Hepatocyte (in vitro differentiated cells): Measurements from ENCODE around the gene CDH4. TPM values are rescaled to one million over a fixed set of nuclear protein-coding genes. Genes with fewer than 3 reads are reported as not detected.
"Not testable (repeated sequence)": the region's sequence is repeated elsewhere in the genome, so short reads cannot be mapped to it uniquely, and the experiment has no call there.

Source experiments
- DNase-seq: peaks from one replicate; pipeline ENCODE4 v3.0.0-alpha.2; 2016; ENCODE audit warnings: low spot score
- H2AFZ ChIP-seq: fragments of 200-600 bp; sonication (generic); 2 replicates; pipeline ENCODE4 v1.6.0; 2016; ENCODE audit warnings: antibody characterized with exemption, mild to moderate bottlenecking
- H3K27ac ChIP-seq: fragments of 200-600 bp; sonication (generic); 2 replicates; pipeline ENCODE4 v1.5.1; 2016; ENCODE audit warnings: mild to moderate bottlenecking
- H3K27me3 ChIP-seq: fragments of 200-600 bp; sonication (generic); 2 replicates; pipeline ENCODE4 v1.6.1; 2016
- H3K36me3 ChIP-seq: fragments of 200-600 bp; sonication (generic); replicated peaks from 2 replicates; pipeline ENCODE4 v1.5.1; 2016; ENCODE audit warnings: low read depth; ENCODE audit not compliant: insufficient read depth
- H3K4me1 ChIP-seq: fragments of 200-600 bp; sonication (generic); 2 replicates; pipeline ENCODE4 v1.5.1; 2016; ENCODE audit warnings: mild to moderate bottlenecking, moderate library complexity; ENCODE audit not compliant: insufficient read depth
- H3K4me2 ChIP-seq: fragments of 200-600 bp; sonication (generic); 2 replicates; pipeline ENCODE4 v1.6.0; 2016
- H3K4me3 ChIP-seq: fragments of 200-600 bp; sonication (generic); 2 replicates; pipeline ENCODE4 v1.5.1; 2016; ENCODE audit warnings: mild to moderate bottlenecking
- H3K79me2 ChIP-seq: fragments of 200-600 bp; sonication (generic); 2 replicates; pipeline ENCODE4 v1.6.0; 2017; ENCODE audit warnings: mild to moderate bottlenecking
- H3K9me2 ChIP-seq: fragments of 200-600 bp; sonication (generic); replicated peaks from 2 replicates; pipeline ENCODE4 v1.6.0; 2017; ENCODE audit warnings: mild to moderate bottlenecking; ENCODE audit not compliant: insufficient read depth
- H3K9me3 ChIP-seq: fragments of 200-600 bp; sonication (generic); 2 replicates; pipeline ENCODE4 v1.5.1; 2016; ENCODE audit warnings: low read depth, mild to moderate bottlenecking
- H4K20me1 ChIP-seq: fragments of 200-600 bp; sonication (generic); 2 replicates; pipeline ENCODE4 v1.6.0; 2016; ENCODE audit warnings: mild to moderate bottlenecking; ENCODE audit not compliant: insufficient read depth, poor library complexity, severe bottlenecking
- CTCF ChIP-seq: fragments of 200-600 bp; sonication (generic); IDR thresholded peaks from 2 replicates; pipeline ENCODE4 v1.5.1; 2016; ENCODE audit warnings: antibody characterized with exemption, mild to moderate bottlenecking; ENCODE audit not compliant: poor library complexity
- EZH2 ChIP-seq: fragments of 200-600 bp; sonication (generic); IDR thresholded peaks from 2 replicates; pipeline ENCODE4 v1.6.1; 2016; ENCODE audit warnings: antibody characterized with exemption, mild to moderate bottlenecking, borderline replicate concordance
- EZH2phosphoT487 ChIP-seq: fragments of 200-600 bp; sonication (generic); IDR thresholded peaks from one replicate; pipeline ENCODE4 v1.6.1; 2018; ENCODE audit warnings: antibody characterized with exemption, mild to moderate bottlenecking, low read depth, moderate library complexity; ENCODE audit not compliant: unreplicated experiment, severe bottlenecking
- WGBS: methylation state at CpG from one replicate; pipeline ENCODE4 v1.1.6; 2016; ENCODE audit warnings: low lambda C conversion rate; ENCODE audit errors: missing lambda C conversion rate; 5-methylcytosine and 5-hydroxymethylcytosine counted together
- polyA plus RNA-seq: library from polyadenylated mRNA; unstranded; fragments of >200 nt; fragmentation: Nextera tagmentation; extraction: Ambion mirVana; gene quantifications from 2 replicates; pipeline ENCODE4 v1.2.1, GENCODE V29; 2016
- total RNA-seq: library from RNA; depleted of rRNA; stranded (reverse); fragments of >200 nt; gene quantifications from 2 replicates; pipeline ENCODE4 v1.2.3, GENCODE V29; 2014

Gene CDH4
- total and polyA plus RNA-seq, 2 experiments from 2014 or later = 0.53 to 0.73 TPM

- H3K4me3 ChIP-seq = no peak overlapping the region
- H3K9me2 ChIP-seq = no peaks in the 10 kb centered on the region
- H4K20me1 ChIP-seq = no peaks in the 10 kb centered on the region
- no peaks in the 10 kb centered on the region for H3K9me3 ChIP-seq
- no peak overlapping the region for H3K4me2 ChIP-seq
- H3K79me2 ChIP-seq = no peaks in the 10 kb centered on the region
- TF ChIP-seq EZH2 = no peak
- no peak for TF ChIP-seq EZH2phosphoT487
- TF ChIP-seq CTCF = no peak
- no peak for DNase-seq
- no peaks in the 10 kb centered on the region for H3K36me3 ChIP-seq
- H3K4me1 ChIP-seq = no peaks in the 10 kb centered on the region
- 93% methylated on average over 17 of the region's 17 CpGs for WGBS
- H3K27ac ChIP-seq = no peak overlapping the region
- no peaks in the 10 kb centered on the region for H3K27me3 ChIP-seq
- no peak overlapping the region for H2AFZ ChIP-seq
Measured at GRCh38 chr20:61983965-61984364, 731.9 kb downstream of the CDH4 start.

DNA sequence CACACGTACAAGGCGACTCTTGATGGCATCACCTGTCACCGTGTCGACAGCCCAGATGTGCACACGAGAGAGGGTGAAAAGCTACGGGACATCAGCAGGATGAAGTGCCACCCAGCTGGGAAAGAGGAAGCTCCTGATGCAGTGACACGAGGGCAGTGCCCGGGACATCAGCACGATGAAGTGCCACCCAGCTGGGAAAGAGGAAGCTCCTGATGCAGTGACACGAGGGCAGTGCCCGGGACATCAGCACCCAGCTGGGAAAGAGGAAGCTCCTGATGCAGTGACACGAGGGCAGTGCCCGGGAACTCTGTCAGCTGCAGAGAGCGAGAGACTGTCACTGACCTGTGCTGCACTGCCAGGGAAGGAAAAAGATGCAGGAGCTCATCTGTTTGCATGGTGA lies 732.4 kb downstream of the CDH4 start:
- not testable (repeated sequence) for H3K9me2 ChIP-seq, H3K27me3 ChIP-seq, H3K27ac ChIP-seq, H3K4me1 ChIP-seq, H3K36me3 ChIP-seq, H3K4me2 ChIP-seq, H3K9me3 ChIP-seq, H3K79me2 ChIP-seq, H4K20me1 ChIP-seq, H2AFZ ChIP-seq, DNase-seq, H3K4me3 ChIP-seq
- 93% methylated on average over 14 of the region's 14 CpGs for WGBS

GRCh38 chr20:61985096-61985495 lies 733.0 kb downstream of the CDH4 start:
- Histone ChIP-seq H3K27ac (no peak overlapping the region), H4K20me1 (no peaks in the 10 kb centered on the region), H3K4me2 (no peak overlapping the region), H3K4me1 (no peaks in the 10 kb centered on the region), H3K36me3 (no peaks in the 10 kb centered on the region), H3K9me3 (no peaks in the 10 kb centered on the region), H2AFZ (no peak overlapping the region), H3K4me3 (no peak overlapping the region), H3K9me2 (no peaks in the 10 kb centered on the region), H3K79me2 (no peaks in the 10 kb centered on the region), H3K27me3 (no peaks in the 10 kb centered on the region)
- WGBS = 92% methylated on average over 4 of the region's 6 CpGs
- TF ChIP-seq CTCF = no peak
- TF ChIP-seq EZH2phosphoT487 = no peak
- no peak for TF ChIP-seq EZH2
- no peak for DNase-seq

GRCh38 chr20:61986762-61987321 lies 734.8 kb downstream of the CDH4 start:
- Histone ChIP-seq H3K4me1 (no peaks in the 10 kb centered on the region), H3K79me2 (no peaks in the 10 kb centered on the region), H3K9me3 (peaks cover 9% of the 10 kb centered on the region), H3K9me2 (no peaks in the 10 kb centered on the region), H3K4me3 (no peak overlapping the region), H3K27me3 (no peaks in the 10 kb centered on the region), H3K27ac (no peak overlapping the region), H3K36me3 (no peaks in the 10 kb centered on the region), H3K4me2 (no peak overlapping the region), H4K20me1 (no peaks in the 10 kb centered on the region), H2AFZ (no peak overlapping the region)
- 93% methylated on average over 16 of the region's 16 CpGs for WGBS
- no peak for DNase-seq
- TF ChIP-seq EZH2 (no peak), EZH2phosphoT487 (no peak), CTCF (no peak)
